ENCODE data around the gene AGER. TPM values are rescaled to one million over a fixed set of nuclear protein-coding genes. Genes with fewer than 3 reads are reported as not detected.

Gene AGER
- total RNA-seq, 1 experiment from 2014 or later = 14.3 TPM

- no peak overlapping the region for H3K18ac ChIP-seq (ENCODE audit: insufficient read length, low read depth, low read length)
- H3K14ac ChIP-seq (ENCODE audit: insufficient read depth, low read length) = no peak overlapping the region
- no peaks in the 10 kb centered on the region for H3K27me3 ChIP-seq (ENCODE audit: insufficient read depth, low read length)
- H2AK5ac ChIP-seq (ENCODE audit: insufficient read length, low read length) = no peak overlapping the region
- DNase-seq = no peak
- TF ChIP-seq CTCF (conservative IDR thresholded peaks at IDR 0.05) = no peak
- H2BK120ac ChIP-seq (ENCODE audit: low read depth, low read length, poor library complexity, severe bottlenecking) = no peak overlapping the region
- peaks cover 3% of the 10 kb centered on the region for H3K23me2 ChIP-seq (ENCODE audit: insufficient read length, low read depth, low read length, poor library complexity, severe bottlenecking)
- no peak overlapping the region for H4K5ac ChIP-seq (ENCODE audit: insufficient read length, low read depth, low read length)
- H3K9me3 ChIP-seq (ENCODE audit: control insufficient read depth, low read depth, low read length) = no peaks in the 10 kb centered on the region
- no peaks in the 10 kb centered on the region for H3K79me1 ChIP-seq (ENCODE audit: insufficient read depth, low read depth, low read length, poor library complexity, severe bottlenecking)
- H2BK20ac ChIP-seq (ENCODE audit: low read depth, low read length, poor library complexity, severe bottlenecking) = no peak overlapping the region
- WGBS (ENCODE audit: extremely low coverage, insufficient read length, low lambda C conversion rate) = no CpG with 5 or more reads among the region's 3 CpGs
- no peak overlapping the region for H2BK12ac ChIP-seq (ENCODE audit: insufficient read length, low read depth, low read length)
- no peaks in the 10 kb centered on the region; a peak in 1 of 5 replicates for H3K9me3 Mint-ChIP-seq
- H3K56ac ChIP-seq (ENCODE audit: insufficient read length, low read depth, low read length) = no peak overlapping the region
- no peak overlapping the region for H2BK5ac ChIP-seq (ENCODE audit: insufficient read length, low read length)
- H2BK15ac ChIP-seq (ENCODE audit: low read depth, low read length) = no peak overlapping the region
- no peaks in the 10 kb centered on the region for H3K4me1 Mint-ChIP-seq
- H3K4me3 Mint-ChIP-seq = no peak overlapping the region
- H3K4ac ChIP-seq (ENCODE audit: low read depth, low read length) = no peak overlapping the region
- H3K23ac ChIP-seq (ENCODE audit: insufficient read length, low read depth, low read length) = no peak overlapping the region
- H3K36me3 Mint-ChIP-seq (ENCODE audit: insufficient read depth in 1 of 3, low read depth in 3 of 3) = peaks cover 0 to 1% (median 0%) of the 10 kb centered on the region in 3 experiments; a peak in 1 of 7 replicates
- H3K27ac Mint-ChIP-seq = no peak overlapping the region
- no peak overlapping the region for H3T11ph ChIP-seq (ENCODE audit: low read length)
- no peaks in the 10 kb centered on the region for H3K4me1 ChIP-seq (ENCODE audit: insufficient read depth, low read length)
- no peak overlapping the region for H2AFZ ChIP-seq (ENCODE audit: low read length)
- H3K79me2 ChIP-seq (ENCODE audit: insufficient read depth, low read length) = no peaks in the 10 kb centered on the region
- H4K20me1 ChIP-seq (ENCODE audit: control insufficient read depth, insufficient read depth, insufficient read length) = no peaks in the 10 kb centered on the region
- peaks cover 6% of the 10 kb centered on the region; the same call in 1 of the 2 replicates for H3K27me3 Mint-ChIP-seq (ENCODE audit: low read depth)
- no peak overlapping the region for H4K91ac ChIP-seq (ENCODE audit: insufficient read length, low read depth, low read length)
- H3K4me2 ChIP-seq (ENCODE audit: insufficient read depth, insufficient read length, low read length) = no peak overlapping the region
- no peak overlapping the region for H3K9ac ChIP-seq (ENCODE audit: extremely low read depth, insufficient read length, low read length)
- no peak overlapping the region for H3K27ac ChIP-seq (ENCODE audit: insufficient read length, low read depth, low read length)
- no peak overlapping the region for H4K8ac ChIP-seq (replicated peaks; ENCODE audit: insufficient read length, low read depth, low read length)
Observed at GRCh38 chr6:32214126-32214525, 30.1 kb upstream of the AGER start.
